ENCODE results near the gene DOK6. TPM values are rescaled to one million over a fixed set of nuclear protein-coding genes. Genes with fewer than 3 reads are reported as not detected.

DOK6 gene
- total RNA-seq, 1 donor from 2014 or later, result 7.0 TPM

DNA sequence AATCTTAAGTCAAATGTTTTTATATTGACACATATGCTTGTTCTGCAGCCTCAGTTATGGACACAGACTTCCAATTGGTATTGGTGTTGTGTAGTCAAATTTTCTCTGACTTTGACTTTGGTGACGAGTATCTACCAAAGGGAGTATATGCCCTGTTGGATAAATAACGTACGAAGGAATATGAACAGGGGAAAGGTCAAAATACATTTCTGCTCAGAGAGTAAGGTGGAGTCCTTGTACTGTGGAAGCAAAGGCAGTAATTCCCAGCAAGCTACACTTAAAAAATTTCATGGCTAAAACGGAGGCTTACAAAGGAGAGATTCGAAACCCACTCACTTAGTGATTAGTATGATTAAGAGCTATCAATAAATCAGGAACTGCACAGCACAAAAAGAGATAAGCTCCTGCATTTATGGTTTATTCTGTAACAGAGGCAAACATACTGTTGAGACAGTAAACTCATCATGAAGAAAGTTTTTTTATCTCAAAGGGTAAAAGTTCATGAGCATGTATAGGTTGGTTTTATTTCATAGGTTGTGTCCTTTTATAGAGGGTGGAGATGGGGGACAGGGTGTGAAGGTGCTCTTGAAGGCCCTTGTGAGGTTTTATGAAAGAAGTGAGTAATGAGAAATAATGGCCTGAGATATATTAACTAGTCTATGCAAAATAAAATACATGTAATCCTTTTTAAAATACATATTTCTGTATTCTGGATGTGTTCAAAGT, 404.3 kb downstream of the DOK6 start:
- H3K27me3 Mint-ChIP-seq, result no peaks in the 10 kb centered on the region
- peaks cover 8% of the 10 kb centered on the region for H3K4me1 Mint-ChIP-seq (ENCODE audit: low read depth)
- no peak overlapping the region for H3K4me3 Mint-ChIP-seq (ENCODE audit: low read depth)
- no peaks in the 10 kb centered on the region for H3K36me3 Mint-ChIP-seq (ENCODE audit: insufficient read depth)
- TF ChIP-seq, protein P1, sequence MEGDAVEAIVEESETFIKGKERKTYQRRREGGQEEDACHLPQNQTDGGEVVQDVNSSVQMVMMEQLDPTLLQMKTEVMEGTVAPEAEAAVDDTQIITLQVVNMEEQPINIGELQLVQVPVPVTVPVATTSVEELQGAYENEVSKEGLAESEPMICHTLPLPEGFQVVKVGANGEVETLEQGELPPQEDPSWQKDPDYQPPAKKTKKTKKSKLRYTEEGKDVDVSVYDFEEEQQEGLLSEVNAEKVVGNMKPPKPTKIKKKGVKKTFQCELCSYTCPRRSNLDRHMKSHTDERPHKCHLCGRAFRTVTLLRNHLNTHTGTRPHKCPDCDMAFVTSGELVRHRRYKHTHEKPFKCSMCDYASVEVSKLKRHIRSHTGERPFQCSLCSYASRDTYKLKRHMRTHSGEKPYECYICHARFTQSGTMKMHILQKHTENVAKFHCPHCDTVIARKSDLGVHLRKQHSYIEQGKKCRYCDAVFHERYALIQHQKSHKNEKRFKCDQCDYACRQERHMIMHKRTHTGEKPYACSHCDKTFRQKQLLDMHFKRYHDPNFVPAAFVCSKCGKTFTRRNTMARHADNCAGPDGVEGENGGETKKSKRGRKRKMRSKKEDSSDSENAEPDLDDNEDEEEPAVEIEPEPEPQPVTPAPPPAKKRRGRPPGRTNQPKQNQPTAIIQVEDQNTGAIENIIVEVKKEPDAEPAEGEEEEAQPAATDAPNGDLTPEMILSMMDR (IDR thresholded peaks at IDR 0.05; ENCODE audit: unreplicated experiment), result no peak
- no peak overlapping the region for H3K27ac Mint-ChIP-seq
- DNase-seq (ENCODE audit: low spot score, unreplicated experiment), result no peak
- peaks cover 2% of the 10 kb centered on the region for H3K9me3 Mint-ChIP-seq (ENCODE audit: low read depth)

DNA sequence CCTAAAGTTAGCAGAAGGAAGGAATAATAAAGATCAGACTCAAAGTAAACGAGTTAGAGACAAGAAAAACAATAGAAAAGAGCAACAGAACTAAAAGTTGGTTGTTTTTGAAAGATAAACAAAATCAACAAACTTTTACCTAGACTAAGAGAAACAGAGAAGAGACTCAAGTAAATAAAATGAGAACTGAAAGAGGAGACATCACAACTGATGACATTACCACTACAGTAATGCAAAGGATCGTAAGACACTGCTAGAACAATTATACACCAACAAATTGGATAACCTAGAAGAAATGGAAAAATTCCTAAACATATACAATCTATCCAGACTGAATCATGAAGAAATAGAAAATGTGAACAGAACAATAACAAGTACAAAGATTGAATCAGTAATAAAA, 407.7 kb downstream of the DOK6 start:
- no peak for DNase-seq (ENCODE audit: low spot score, unreplicated experiment)
- H3K9me3 Mint-ChIP-seq (ENCODE audit: low read depth), result peaks cover 14% of the 10 kb centered on the region
- H3K36me3 Mint-ChIP-seq (ENCODE audit: insufficient read depth), result no peaks in the 10 kb centered on the region
- no peaks in the 10 kb centered on the region for H3K27me3 Mint-ChIP-seq
- no peak overlapping the region for H3K4me3 Mint-ChIP-seq (ENCODE audit: low read depth)
- H3K4me1 Mint-ChIP-seq (ENCODE audit: low read depth), result peaks cover 8% of the 10 kb centered on the region
- TF ChIP-seq, protein P1 (IDR thresholded peaks at IDR 0.05; ENCODE audit: unreplicated experiment), result no peak
- no peak overlapping the region for H3K27ac Mint-ChIP-seq

DNA sequence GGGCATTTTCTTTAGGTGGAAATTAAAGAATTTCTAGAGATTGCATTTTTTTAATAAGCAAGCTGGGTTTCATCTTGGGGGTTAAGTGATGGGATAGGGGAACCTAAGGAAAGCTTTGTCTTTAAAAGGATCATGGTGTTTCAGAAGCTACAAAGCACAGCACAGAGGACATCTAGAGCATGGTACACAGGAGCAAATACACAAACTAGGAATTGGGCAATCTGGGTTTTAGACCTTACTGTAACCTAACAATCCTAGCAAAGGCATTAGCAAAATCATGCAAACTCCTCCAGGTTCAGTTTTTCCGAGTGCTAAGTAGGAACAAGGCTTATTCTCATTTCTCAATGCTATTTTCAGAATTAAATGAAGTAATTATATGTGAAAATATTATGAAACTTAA, 412.9 kb downstream of the DOK6 start:
- Mint-ChIP-seq H3K4me3 (ENCODE audit: low read depth) (no peak overlapping the region), H3K4me1 (ENCODE audit: low read depth) (no peaks in the 10 kb centered on the region), H3K27me3 (no peaks in the 10 kb centered on the region), H3K9me3 (ENCODE audit: low read depth) (peaks cover 14% of the 10 kb centered on the region), H3K36me3 (ENCODE audit: insufficient read depth) (no peaks in the 10 kb centered on the region), H3K27ac (no peak overlapping the region)
- no peak for DNase-seq (ENCODE audit: low spot score, unreplicated experiment)
- TF ChIP-seq, protein P1 (IDR thresholded peaks at IDR 0.05; ENCODE audit: unreplicated experiment), result no peak

DNA sequence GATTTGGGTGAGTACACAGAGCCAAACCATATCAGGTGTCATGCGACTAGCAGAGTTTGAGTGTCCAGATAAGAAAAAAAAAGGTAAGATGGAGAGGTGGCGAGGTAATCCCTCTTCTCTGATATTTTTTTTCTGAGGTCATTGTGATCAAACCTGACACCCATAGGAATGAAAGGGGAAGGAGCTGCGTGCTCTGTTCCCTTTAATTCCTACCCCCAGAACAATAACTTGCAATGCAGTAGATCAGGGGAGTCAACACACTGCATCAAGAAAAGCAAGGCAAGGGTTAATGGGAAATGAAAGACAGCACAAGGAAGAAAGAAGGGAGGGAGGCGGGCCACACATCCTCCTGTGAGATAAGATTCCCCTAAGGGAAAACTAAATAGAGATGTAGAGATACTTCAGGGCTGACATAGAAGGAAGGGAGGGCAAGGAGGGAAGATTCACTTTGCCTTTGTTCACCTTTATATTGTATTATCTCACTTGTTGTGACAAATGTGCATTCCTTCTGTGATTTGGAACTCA, 414.2 kb downstream of the DOK6 start:
- TF ChIP-seq, protein P1 (IDR thresholded peaks at IDR 0.05; ENCODE audit: unreplicated experiment), result no peak
- Mint-ChIP-seq H3K36me3 (ENCODE audit: insufficient read depth) (no peaks in the 10 kb centered on the region), H3K27ac (no peak overlapping the region), H3K27me3 (no peaks in the 10 kb centered on the region), H3K4me3 (ENCODE audit: low read depth) (no peak overlapping the region), H3K4me1 (ENCODE audit: low read depth) (no peaks in the 10 kb centered on the region), H3K9me3 (ENCODE audit: low read depth) (peaks cover 12% of the 10 kb centered on the region)
- no peak for DNase-seq (ENCODE audit: low spot score, unreplicated experiment)

DNA sequence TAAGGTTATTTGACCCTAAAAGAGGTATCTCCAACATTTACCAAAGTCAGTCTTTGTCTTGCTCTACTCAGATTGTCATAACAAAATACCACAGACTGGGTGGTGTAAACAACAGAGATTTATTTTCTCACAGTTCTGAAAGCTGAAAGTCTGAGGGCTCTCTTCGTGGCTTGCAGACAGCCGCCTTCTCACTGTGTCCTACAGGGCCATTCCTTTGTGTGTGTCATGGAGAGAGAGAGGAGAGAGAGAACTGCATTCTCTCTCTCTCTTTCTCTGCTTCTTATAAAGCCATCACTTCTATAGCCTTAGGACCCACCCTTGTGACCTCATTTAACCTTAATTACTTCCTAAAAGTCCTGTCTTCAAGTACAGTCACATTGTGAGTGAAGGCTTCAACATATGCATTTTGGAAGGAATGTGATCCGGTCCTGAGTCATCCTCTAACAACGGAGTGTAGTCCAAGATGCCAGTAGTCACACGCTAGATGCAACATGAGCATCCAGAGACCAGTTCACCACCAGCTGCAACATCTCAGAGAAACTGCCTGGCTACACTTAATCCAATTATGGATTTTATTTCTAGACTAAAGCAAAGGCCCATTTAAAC, 416.8 kb downstream of the DOK6 start:
- H3K9me3 Mint-ChIP-seq (ENCODE audit: low read depth), result peaks cover 3% of the 10 kb centered on the region
- no peak overlapping the region for H3K4me3 Mint-ChIP-seq (ENCODE audit: low read depth)
- peaks cover 1% of the 10 kb centered on the region for H3K36me3 Mint-ChIP-seq (ENCODE audit: insufficient read depth)
- no peak for DNase-seq (ENCODE audit: low spot score, unreplicated experiment)
- no peaks in the 10 kb centered on the region for H3K27me3 Mint-ChIP-seq
- TF ChIP-seq, protein P1 (IDR thresholded peaks at IDR 0.05; ENCODE audit: unreplicated experiment), result no peak
- H3K4me1 Mint-ChIP-seq (ENCODE audit: low read depth), result no peaks in the 10 kb centered on the region
- H3K27ac Mint-ChIP-seq, result no peak overlapping the region

Data from progenitor cell of endocrine pancreas (in vitro differentiated cells).